ENCODE measurements around the gene C6orf89.

- TF ChIP-seq CTCF (IDR thresholded peaks at IDR 0.05; ENCODE audit: poor library complexity, severe bottlenecking) (no peak), TAF1 (IDR thresholded peaks at IDR 0.05; ENCODE audit: low read depth) (no peak), EZH2 (IDR thresholded peaks at IDR 0.05; ENCODE audit: borderline replicate concordance, insufficient read depth, low read length, poor library complexity, severe bottlenecking) (no peak), POLR2AphosphoS5 (IDR thresholded peaks at IDR 0.05) (no peak)
Measured at GRCh38 chr6:36967757-36968156, 82.0 kb downstream of the C6orf89 start.

Data from neural cell (in vitro differentiated cells).